GM12801 (cell line): ENCODE measurements around the gene TCF19.

Experiments used
- TF ChIP-seq, protein P1 (sequence below): IDR thresholded peaks from one replicate; pipeline ENCODE4 v1.5.1; 2011; ENCODE audit warnings: control low read depth; ENCODE audit not compliant: insufficient read length; ENCODE audit errors: extremely low read depth

TCF19 gene

DNA sequence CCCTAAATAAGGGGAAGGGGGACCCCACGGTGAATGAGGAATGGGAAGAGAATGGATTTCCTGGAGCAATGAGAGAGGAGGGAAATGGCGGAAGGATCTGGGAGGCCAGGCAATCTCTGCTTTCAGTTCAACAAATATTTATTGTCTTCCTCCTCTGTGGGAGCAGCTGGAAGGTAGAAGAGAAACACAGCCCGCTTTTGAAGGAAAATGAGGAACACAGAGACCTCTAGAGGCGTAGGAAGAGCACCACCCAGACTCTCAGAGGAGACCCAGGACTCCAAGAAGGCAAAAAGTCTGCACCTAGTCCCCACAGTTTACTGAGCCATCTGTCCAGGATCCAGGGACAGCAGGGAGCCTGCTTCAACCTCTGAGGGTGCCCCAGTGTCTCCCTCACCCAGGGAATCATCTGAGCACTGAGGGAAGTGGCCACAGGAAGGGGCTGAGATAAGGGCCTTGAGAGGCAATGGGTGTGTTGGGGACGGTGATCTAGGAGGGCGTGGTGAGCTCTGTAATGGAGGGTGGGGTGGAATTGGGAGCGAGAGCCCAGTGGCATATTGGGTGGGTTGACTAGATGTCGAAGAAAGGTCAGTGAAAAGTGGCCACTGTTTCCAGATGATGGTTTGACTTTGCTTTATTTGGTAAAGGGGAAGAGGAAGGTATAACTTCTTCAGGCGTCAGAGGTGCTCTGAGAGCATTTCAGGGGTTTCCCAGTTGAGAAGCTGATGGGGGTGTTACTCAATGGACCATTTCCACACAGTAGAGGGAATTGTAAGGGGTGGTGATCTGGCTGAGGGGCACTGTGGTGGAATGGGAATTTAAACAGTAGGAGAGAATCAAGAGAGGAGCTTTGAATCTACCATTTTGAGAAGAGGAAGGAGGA, 43.2 kb upstream of the TCF19 start:
- TF ChIP-seq, protein P1, sequence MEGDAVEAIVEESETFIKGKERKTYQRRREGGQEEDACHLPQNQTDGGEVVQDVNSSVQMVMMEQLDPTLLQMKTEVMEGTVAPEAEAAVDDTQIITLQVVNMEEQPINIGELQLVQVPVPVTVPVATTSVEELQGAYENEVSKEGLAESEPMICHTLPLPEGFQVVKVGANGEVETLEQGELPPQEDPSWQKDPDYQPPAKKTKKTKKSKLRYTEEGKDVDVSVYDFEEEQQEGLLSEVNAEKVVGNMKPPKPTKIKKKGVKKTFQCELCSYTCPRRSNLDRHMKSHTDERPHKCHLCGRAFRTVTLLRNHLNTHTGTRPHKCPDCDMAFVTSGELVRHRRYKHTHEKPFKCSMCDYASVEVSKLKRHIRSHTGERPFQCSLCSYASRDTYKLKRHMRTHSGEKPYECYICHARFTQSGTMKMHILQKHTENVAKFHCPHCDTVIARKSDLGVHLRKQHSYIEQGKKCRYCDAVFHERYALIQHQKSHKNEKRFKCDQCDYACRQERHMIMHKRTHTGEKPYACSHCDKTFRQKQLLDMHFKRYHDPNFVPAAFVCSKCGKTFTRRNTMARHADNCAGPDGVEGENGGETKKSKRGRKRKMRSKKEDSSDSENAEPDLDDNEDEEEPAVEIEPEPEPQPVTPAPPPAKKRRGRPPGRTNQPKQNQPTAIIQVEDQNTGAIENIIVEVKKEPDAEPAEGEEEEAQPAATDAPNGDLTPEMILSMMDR = no peak

DNA sequence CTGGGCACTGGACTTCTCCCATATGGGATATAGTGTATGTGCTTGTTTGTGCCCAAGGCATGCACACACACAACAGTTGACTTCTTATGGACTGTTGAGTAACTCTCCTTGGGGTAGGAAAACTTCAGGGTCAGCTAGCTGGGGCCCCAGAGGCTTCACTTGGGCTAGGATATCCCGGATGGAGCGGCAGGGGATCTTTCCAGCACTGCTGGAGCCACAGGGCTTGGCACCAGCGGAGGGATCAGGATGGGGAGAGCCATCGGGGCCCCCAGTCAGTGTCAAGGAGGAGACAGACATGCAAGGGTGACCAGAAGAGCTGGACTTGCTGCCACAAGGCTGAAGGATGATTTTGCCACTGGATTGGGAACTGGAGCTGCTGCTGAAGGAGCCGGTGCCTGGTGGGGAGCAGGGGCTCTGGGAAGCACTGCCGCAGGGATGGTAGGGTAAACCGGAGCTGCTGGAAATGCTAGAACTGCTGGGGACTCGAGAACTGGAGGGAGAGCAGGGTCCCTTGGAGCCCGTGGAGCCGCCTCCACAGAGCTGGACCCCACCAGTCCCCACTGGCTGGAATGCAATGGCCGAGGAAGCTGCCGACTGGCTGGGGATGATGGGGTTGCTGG, 42.3 kb upstream of the TCF19 start:
- TF ChIP-seq, protein P1 = no peak

DNA sequence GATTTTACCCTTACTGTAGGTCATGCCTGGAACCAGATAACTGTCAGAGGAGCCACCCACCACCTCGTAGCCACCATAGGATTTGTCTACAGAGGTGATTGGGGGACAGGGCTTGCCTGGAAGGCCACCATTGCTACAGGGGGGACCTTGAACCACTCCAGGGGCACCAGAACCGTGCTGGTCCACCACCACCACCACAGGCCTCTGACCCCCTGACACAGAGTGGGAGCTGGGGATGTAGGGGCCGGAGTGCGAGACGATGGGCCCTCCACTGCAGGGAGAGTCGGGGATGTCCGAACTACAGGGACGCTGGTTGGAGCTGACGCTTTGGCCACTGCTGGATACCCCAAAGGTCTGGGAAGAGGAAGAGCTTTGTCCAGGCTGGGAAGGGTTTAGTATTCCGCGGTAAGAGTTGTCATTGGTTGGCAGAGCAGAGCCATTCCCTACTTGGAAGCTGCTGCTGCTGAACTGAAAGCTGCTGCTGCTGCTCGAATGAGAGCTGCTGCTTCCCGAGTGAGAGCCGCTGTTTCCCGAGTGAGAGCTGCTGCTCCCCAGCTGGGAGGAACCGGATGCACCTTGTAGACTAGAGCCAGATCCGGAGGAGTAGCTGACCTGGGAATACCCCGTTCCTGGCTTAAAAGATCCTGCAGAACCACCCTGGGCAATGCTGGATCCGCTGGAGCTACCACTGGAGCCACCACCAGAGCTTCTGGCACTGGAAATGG, 41.6 kb upstream of the TCF19 start:
- TF ChIP-seq, protein P1 = no peak

DNA sequence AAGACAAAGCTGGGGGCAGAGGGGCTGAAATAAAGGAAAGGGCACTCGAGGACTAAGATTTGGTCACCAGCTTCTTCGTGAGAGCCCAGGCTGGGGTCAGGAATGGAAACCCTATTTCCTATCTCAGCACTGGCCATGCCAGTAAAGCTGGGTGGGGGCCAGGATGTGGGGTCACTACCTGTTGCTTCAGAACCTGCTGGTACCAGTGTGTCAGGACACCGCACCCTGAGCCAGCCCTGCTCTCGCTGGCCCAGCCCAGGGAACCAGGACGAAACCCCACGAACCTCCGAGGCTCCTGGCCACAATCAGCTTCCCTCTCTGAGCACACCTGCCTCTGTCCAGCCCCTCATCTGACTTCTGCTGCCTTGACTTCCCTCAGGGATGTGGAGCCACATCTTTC, 40.2 kb upstream of the TCF19 start:
- TF ChIP-seq, protein P1 = no peak

DNA sequence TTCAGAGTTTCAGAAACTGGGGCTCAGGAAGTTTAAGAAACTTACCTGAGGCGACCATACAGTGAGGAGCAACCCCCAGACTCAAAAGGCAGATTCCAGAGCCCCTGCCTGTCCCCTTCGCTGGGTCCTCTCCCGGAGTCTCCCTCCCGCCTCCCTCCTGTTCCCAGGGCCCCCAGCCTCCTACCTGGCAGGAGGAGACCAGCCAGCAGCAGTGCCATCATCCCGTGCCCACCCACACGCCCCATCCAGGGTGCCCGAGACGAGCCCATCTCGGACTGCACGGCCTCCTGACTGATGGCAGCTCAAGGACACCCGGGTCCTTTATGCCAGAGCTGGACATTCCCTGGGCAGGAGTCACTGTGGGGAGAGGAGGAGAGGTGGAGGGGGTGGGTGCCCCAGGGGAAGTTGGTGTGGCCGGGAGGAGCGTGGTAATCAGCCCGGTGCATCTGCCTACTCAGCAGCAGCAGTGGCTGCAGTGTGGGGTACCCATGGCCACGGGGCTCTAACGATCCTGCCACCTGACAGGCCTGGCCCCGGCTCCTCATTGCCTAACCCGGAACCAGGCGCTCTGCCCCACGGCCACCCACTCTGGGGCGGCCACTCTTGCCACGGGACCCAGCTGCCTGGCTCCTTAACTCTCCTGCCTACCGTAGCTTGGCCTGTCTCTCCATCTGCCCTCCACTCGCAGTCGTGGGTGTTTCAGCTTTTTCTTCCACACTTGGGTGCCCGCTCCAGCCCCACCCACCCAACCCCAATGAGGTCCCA, 38.1 kb upstream of the TCF19 start, which contains the start of gene CDSN:
Gene CDSN, minus strand, starts transcription at position 296 of the 765 bp plus-strand sequence. Its CDS starts 27 bp downstream, at position 269.
- TF ChIP-seq, protein P1 = no peak

DNA sequence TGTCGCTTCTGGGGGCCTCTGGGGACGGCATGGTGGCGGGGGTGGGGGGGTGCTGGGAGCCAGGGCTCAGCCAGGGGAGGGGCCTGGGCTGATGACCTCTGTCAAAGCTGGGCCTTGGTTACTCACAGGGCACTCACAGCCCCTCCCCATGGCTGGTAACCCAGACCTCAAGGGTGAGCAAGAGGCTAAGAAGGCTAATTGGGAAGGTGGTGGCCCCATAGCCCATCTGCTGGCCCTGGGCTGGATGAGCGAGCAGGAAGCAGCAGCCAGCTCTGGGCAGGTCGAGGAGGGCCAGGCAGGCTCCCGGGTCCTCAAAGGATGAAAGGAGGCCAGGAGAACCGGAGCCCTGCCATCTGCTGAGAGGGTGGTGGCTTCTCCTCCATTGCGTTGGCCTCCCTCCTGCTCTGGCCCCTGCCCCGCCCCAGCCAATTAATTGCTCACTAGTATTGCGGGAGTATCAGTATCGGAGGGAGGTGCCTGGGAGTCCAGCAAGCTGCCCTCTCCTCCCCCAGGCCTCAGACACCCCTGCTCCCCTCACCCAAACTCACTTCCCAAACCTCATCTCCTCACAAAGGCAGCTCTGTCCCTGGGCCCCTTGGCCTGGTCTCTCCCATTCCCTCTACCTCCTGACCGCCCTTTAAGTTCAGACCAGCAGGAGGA, 37.1 kb upstream of the TCF19 start:
- TF ChIP-seq, protein P1 = no peak
